ENCODE results near the gene SLC1A1.

Gene SLC1A1

GRCh38 chr9:4622016-4622415, 131.7 kb downstream of the SLC1A1 start:
- DNase-seq: no peak

- DNase-seq: no peak
Measured at GRCh38 chr9:4630836-4631235, 140.6 kb downstream of the SLC1A1 start.

Measured in T1000 (cell line).